22Rv1 (cell line): Measurements from ENCODE around the gene CACNA1F.

Source experiments
- ZFX ChIP-seq: fragments of 450-650 bp; IDR thresholded peaks from 2 replicates; pipeline ENCODE4 v1.6.1; 2017; ENCODE audit warnings: antibody characterized with exemption, borderline replicate concordance
- TF ChIP-seq, protein P1 (sequence below): fragments of 450-650 bp; IDR thresholded peaks from 2 replicates; pipeline ENCODE4 v1.5.1; 2017; ENCODE audit warnings: mild to moderate bottlenecking

DNA sequence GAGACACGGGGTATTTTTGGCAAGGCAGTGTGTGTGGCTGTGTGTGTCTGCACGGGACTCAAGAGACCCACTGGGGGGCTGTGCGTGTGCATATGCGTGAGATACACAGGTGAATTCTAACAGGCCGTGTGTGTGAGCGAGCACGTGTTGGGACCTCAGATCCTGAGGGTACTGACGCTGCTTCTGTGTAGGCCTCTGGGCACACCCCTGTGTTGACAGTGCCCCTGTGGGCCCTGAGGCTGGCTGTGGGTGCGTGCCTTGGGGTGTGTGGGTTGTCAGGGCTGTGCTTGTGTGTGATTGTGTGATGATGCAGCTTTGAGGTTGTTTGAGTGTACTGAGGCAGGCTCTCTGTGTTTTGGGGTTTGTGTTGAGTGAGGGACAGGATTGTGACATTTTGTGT, 17.4 kb upstream of the CACNA1F start:
- TF ChIP-seq, protein P1, sequence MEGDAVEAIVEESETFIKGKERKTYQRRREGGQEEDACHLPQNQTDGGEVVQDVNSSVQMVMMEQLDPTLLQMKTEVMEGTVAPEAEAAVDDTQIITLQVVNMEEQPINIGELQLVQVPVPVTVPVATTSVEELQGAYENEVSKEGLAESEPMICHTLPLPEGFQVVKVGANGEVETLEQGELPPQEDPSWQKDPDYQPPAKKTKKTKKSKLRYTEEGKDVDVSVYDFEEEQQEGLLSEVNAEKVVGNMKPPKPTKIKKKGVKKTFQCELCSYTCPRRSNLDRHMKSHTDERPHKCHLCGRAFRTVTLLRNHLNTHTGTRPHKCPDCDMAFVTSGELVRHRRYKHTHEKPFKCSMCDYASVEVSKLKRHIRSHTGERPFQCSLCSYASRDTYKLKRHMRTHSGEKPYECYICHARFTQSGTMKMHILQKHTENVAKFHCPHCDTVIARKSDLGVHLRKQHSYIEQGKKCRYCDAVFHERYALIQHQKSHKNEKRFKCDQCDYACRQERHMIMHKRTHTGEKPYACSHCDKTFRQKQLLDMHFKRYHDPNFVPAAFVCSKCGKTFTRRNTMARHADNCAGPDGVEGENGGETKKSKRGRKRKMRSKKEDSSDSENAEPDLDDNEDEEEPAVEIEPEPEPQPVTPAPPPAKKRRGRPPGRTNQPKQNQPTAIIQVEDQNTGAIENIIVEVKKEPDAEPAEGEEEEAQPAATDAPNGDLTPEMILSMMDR = no peak
- TF ChIP-seq ZFX = no peak
